HPDE6-E6E7 (cell line): ENCODE measurements around the gene COX18.

Source experiments
- DNase-seq: peaks from one replicate; pipeline ENCODE4 v3.0.0; 2011; ENCODE audit warnings: missing footprints; ENCODE audit errors: extremely low spot score

Gene COX18, protein sequence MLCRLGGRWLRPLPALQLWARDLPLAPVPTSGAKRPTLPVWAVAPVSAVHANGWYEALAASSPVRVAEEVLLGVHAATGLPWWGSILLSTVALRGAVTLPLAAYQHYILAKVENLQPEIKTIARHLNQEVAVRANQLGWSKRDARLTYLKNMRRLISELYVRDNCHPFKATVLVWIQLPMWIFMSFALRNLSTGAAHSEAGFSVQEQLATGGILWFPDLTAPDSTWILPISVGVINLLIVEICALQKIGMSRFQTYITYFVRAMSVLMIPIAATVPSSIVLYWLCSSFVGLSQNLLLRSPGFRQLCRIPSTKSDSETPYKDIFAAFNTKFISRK

DNA sequence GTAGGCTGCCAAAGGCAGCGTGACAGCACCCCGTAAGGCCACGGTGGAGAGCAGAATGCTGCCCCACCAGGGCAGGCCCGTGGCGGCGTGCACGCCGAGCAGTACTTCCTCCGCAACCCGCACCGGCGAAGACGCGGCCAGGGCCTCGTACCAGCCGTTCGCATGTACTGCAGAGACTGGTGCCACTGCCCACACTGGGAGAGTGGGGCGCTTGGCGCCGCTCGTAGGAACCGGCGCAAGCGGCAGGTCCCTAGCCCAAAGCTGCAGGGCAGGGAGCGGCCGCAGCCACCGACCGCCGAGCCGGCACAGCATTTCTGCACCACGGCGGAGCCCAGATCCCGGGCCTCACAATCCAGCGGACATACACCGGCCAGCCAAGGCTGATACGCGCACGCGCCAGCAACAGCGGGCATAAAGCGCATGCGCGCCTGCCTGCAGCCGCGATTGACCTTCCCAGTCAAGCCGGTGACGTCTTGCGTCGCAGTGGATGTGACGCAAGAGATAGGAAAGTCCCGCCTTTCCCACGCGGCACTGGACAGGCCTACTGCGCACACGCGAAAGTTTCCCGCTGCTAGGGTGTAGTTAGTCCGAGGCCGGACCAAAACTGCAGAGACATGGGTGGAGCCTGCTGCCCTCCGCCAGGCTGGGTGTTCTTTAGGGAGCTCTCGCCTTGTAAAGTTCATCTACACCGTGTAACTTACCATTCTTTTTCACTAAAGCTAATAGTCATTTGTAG, at the start of gene COX18:
Gene COX18, minus strand, starts transcription at position 379 of the 736 bp plus-strand sequence. Its CDS starts 67 bp downstream, at position 312.
- peak; percentile 99 for DNase-seq

DNA sequence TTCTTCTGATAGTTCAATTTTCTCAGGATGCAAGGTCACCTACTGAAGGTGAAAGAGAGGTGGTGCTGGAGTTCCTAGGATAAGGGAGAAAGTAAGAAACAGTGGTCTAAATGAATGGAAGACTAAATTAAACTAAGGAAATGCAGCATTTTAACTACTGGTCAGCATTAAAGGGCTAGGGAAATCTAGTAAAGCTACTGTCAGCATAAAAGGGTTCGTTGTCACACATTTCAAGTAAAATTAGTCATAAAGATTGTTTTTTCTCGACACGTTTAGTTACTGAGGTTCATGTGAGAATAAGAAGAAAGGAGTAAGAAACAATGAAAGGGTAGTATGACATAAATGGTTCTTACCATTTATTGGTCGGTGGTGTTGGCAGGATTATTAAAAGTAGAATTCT, 40.0 kb upstream of the COX18 start:
- DNase-seq: no peak

DNA sequence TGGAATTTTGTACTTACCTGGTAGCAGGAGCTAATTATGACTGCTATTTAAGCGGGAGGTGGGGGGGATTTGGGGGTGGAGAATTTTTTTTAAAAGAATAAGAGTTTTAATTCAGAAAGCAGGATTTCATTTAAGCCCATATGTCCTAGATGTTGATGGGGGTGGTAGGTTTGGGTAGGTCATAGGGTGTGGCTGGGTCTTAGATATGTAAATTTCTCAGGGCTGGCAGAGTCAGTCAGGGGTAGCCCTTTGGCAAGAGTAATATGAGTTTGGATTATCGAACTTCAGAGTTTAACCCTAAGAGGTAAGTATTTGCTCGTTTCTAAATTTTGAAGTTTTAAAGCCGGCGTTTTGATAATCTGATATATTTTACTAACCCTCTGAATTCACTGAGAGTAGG, 35.2 kb upstream of the COX18 start:
- DNase-seq: no peak

DNA sequence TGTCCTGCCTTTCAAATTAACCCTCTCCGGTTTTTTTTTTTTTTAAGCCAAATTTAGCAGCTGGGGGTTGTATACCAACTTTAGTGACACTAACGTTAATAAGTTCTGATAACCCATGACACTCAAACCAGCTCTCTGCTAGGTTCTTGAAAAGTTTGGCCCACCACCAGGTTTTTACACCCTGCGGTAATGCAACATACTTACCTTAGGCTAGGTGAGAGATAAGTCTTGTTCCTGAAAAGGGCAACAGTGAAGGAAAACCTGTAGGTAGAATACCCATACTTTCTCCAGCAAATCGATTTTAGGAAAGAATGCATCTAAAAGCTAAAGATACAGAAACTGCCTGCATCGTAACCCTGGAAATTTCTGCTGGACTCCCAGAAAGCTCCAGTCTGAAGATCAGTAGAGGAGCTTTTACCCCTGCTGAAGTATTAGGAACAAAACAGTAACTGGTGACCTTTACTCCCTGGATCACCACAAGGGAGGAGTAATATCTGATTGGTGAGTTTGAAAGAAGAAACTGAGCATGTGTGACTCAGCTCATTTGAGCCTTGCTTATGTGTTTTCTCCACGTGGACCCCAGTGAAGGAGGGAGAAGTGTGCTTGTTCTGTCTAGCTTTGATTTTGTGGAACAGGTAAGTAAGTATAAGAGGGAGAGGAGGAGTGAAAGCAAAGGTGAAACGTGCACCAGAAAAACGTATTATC, 34.4 kb upstream of the COX18 start:
- no peak for DNase-seq

DNA sequence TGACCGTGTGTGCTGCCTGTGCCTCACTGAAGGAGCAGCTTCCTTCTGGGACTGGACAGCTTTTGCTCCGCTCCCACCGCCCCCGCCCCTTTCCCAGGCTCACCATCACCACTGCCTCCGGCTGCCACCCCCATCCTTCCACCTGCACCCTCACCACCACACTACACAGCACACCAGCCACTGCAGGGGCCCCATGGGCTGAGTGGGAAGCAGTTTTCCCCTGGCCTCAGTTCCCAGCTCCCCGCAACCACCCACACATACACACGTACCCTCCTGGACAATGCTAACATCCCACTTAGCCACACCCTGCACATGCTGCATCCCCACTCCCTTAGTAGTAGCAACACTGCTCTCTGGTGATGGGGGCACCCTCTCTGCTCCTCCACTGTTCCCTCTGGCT, 29.6 kb upstream of the COX18 start:
- DNase-seq: no peak

DNA sequence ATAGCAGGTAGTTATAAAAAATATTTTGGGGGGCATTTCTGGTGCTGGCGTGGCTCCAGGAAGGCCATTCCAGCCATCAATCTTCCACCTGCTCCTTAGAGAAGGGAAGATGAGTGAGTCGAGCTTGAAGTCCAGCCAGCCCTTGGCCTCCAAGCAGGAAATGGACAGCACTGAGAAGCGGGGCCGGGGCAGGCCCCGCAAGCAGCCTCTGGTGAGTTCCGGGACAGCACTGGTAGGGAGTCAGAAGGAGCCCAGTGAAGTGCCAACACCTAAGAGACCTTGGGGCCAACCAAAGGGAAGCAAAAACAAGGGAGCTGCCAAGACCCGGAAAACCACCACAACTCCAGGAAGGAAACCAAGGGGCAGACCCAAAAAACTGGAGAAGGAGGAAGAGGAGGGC, 29.2 kb upstream of the COX18 start:
- no peak for DNase-seq

DNA sequence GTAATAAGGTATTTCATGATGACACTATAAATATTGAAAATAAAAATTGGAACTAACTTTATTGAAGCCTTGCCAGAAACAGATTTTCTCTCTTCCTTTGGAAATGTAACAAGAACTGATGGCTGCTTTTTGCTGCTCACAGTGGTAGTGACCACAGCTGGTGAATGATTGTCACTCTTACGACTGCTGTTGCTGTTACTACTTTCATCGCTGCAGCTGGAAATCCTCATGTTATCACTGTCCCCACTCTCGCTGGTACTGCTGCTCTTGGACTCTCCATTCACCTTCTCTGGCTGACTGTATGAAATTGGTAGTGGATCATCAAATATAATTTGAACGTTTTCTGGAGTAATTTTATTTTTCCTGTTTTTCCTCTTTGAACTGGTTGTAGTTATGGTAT, 28.5 kb upstream of the COX18 start:
- no peak for DNase-seq

DNA sequence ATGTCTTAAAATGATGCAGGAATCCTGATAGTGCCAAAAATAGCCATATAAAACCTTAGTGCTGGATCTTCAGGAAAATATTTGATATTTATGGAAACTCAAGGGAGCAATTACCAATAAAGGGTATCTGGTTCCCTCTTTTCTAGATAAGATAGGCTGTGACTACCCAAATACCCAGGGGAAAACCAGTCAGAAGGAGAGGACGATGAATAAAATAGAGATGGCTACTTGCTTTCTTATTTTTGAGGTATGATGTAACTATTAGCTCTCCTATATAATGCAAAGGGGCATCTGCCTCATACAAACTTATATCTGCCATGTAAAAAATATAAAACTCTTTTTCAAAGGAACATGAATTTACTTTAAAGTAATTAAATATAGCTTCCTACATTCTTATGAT, 23.4 kb upstream of the COX18 start:
- no peak for DNase-seq

DNA sequence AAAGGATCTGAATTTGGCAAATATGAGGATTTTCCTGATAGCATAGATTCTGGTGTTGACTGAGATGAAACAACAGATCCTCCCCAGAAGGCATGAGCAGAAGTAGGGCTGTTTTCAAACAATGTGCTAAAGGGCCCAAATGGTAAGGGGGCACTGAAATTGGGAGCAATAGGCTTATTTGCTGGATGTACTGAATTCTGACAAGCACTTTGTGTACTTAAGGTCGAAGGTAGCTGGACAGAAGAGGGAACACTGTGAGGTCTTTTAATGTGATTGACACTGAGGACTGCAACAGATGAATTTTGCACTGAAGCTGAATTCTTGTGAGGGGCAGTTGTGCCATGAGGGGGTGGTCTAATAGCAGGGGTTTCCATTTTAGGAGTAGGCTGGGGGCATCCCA, 21.2 kb upstream of the COX18 start:
- DNase-seq: no peak

DNA sequence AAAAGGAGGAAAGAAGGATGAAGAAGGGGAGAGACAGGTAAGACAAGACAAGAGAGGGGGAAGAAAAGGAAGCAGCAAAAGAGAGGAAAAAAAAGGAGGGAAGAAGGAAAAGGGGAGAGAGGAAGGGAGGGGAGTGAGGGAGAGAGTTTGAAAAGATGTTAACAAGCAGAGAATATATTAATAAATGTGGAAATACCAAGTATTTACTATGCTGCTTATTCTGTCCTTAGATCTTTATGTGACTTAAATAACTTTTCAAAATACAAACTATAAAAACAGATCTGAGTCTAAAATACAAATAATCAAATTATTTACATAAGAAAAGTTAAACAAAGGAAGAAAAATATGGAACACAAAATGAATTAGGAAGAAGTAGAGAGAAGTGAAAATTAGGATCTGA, 18.4 kb upstream of the COX18 start:
- DNase-seq: no peak

DNA sequence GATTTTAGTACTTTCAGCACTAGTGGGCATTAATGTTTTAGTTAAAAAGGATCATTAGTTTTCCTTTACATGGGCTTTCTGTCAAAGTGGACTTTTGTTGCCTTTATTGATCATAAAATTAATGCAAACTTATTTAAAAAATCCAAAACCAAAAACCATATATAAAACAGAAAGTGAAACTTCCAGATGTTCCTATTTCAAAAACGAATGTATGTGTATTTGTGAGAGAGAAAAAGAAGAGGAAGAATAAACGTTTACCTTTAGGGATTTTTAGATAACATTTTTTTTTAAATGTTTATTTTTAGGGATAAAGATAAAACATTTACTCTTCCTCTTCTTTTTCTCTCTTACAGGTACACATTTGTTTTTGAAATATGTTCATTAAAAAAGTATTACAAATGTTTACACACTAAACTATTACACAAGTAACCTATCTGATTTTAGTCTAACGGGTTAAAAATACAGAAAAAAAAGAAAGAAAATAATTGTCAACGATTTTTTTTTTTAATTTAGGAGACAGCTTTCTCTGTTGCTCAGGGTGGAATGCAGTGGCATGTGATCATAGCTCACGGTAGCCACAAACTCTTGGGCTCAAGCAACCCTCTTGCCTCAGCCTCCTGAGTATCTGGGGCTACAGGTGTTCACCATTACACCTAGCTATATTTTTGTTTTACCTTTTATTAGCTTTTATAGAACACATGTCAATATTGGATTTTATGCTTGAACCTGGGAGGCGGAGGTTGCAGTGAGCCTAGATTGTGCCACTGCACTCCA, 16.8 kb upstream of the COX18 start:
- no peak for DNase-seq

DNA sequence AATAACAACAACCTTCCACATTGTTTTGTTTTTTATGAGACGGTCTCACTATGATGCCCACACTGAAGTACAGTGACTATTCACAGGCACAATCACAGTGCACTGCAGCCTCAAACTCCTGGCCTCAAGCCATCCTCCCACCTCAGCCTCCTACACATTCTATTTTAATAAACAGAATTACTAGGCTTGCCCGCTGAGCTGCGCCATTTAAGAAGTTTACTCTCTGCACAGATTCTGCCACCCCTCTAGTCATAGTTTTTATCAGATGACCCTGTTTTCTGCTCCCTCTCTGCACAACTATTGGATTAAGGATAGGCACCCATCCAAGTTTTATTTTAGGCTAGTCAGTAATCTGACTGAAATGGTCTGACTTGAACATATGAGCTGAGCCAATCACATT, 11.3 kb upstream of the COX18 start:
- DNase-seq: no peak

DNA sequence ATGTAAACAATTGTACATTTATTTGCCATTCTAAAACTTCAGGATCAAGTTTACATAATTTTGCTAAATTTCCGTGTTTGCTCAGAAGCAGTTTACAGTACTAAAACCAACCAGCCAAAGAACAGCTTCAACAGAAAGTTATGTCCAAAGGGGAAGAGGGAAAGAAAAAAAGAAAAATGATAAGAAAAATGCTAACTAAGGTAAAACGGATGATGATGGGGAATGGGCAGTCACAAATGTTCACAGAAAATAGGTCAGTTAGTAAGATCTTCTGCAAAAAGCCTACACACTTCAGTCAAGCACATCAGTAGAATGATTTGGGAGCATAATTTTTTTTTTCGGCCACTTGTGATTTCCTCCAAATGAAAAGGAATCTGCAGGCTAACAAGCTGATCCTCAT, 6.3 kb upstream of the COX18 start:
- DNase-seq: no peak

DNA sequence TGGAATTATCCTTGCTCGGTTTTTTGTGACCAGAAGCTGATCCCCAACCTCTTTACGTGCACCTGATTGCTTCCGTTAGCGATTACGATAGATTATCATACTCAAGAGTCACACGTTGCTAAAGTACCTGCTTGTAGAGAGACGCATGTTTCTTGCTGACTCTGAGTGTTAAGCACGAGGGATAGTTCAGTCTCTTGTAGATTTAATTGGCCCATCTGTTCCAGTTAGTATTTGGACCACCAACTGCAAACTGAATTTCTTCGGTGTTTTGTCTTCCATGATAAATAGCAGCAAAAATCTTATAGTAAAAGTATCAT, 516 bp upstream of the COX18 start:
- no peak for DNase-seq

DNA sequence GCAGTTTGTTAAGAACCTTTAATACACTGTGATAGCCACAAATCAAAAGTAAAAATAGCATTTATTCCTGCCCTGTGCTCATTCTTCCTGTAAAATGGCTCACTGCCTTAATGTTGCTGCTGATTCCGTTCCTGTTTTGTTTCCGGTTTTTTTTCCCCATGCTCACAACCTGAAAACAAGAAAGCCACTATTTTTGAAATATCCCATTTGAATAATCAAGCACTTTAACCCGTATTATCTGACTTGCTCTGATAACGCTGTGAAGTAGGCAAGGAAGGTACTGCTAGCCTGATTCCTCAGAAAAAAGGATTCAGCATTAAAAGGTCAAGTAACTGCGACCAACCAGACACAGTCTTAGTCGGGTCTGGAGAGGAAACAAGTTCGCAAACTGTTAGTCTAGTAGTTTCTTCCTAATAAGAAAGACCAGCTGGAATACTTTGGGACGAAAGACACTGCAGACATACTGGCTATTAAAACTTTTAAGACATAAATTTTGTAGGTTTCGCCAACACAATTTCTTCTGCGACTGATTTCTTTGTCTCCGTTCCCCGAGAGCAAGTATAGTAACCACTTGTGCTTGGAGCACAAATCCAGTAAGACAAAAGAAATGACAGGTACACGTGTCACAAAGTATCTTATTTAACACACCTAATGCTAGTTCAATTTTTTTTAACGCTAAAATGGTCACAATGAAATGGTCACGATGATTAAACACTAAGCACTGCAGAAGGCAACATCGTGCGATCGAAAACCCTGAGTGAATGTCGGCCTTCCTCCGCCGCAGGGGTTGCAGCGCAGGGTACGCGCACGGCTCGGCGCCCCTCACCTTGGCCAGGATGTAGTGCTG, 802 bp downstream of the COX18 start:
- DNase-seq: peak; percentile 15

DNA sequence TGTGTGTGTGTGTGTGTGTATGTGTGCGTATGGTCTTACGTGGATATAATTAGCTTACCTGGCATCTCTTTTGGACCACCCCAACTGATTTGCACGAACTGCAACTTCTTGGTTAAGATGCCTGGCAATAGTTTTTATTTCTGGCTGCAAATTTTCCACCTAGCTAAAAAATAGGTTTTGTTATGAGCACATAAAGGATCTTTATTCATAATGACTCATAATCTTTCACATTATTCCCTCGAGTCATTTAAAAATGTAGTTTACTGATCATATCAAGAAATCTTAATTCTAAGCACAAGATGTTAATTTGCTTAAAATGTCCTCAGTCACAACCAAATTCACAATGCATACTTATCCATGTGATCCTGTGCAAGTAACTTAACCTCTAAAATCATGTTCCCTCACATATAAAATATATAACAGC, 1.5 kb downstream of the COX18 start:
- peak; percentile 8 for DNase-seq

DNA sequence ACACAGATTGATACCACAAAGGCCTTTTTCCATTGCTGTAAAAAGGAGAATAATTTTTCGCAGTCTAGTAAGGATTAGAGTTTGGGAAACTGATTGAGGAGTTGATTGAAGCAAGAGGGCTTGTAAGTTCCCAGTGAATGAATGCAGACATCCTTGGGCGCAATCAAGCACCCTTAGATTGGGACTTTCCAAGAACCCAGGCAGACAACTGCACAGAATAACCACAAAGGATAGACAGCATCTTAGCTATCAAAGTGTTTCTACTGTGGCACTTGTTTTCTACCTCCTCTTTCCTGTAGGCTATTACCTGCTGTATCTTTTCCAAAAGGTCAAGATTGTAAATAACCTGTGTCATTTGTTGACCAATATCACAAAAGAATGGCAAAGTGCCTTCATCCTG, 2.6 kb downstream of the COX18 start:
- no peak for DNase-seq

DNA sequence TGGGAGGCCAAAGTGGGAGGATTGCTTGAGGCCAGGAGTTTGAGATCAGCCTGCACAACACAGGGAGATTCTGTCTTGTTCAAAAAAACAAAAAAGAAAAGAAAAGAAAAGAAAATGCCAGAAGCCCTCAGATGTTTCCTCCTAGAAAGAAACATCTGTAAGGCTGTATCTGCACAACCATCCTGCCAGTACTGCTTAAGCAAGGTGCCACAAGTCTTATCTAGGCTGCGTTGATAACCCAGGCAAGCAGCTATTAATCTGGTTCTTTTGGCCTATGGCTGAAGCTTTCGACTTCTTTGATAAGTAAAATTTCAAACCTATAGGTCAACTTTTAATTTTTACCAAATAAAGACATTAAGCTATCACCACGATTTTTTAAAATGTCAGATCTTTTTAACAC, 3.1 kb downstream of the COX18 start:
- DNase-seq: no peak

DNA sequence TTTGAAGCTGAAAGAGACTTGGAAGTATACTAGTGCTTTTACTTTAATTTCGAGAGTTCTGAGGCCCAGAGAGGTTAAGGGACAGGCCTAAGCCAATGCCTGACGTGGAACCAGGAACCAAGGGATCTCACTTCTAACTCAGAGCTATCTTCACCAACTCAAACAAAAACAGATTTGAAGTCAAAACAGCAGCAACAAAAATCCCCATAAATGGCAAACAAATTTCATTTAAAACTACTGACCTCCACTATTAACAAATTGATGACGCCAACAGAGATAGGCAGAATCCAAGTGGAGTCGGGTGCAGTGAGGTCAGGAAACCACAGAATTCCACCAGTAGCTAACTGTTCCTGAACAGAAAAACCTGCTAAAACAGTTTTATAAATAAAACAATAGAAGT, 5.0 kb downstream of the COX18 start:
- DNase-seq: no peak

DNA sequence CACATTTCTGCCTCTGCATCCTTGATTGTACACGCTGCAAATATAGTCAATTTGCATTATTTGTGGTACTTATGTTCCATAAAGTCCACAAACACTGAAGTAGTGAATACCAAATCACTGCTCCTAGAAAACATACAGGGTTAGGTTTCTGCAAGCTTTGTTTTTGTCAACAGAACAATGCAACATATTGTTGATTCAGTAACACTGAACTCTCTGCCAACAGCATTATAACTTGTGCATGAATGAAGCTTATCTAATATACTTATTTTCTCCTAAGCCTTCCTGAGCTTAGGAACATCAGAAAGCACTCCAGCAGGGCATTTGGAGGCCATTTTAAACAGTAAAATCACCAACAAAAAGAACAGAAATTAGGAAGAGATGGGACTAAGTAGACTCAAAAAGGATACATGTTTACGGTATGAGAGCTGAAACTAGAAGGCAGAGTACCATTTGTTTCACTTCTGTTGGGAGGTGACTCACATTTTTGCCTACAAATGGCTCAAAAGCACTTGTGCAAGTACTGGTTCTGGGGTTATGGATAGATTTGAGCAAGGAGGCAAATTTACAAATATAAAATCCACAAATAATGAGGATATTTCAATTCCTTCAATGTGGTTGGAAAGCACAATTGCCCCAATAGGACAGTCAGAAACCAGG, 14.1 kb downstream of the COX18 start:
- DNase-seq: no peak

DNA sequence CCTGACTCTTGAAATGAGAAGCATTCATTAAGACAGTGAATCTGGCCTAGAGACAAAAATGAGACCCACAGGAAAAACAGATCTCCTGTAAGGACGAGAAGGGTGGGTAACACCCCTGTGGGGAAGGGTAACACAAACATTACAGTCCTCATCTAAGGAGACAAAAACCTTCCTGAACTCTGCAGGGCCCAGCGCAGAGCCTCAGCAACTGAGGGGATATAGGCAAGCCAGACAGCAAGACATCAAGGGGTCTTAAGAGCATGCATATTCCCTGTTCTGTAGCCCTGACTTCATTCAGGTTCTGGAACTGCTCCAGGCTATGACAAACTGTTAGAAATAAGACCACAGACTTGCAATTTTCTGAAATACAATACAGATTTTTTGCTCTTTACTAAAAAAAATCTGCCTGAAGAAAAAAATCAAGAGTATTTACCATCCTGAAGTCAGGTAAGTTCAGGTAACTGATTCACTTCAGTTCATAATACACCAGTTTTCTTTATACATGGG, 15.5 kb downstream of the COX18 start:
- no peak for DNase-seq
